ENCODE results near the gene IL6. TPM values are rescaled to one million over a fixed set of nuclear protein-coding genes. Genes with fewer than 3 reads are reported as not detected.

IL6 gene
- polyA plus RNA-seq, 1 of the 3 experiments (the other 2 are of a cell fraction), result 20.5 TPM

DNA sequence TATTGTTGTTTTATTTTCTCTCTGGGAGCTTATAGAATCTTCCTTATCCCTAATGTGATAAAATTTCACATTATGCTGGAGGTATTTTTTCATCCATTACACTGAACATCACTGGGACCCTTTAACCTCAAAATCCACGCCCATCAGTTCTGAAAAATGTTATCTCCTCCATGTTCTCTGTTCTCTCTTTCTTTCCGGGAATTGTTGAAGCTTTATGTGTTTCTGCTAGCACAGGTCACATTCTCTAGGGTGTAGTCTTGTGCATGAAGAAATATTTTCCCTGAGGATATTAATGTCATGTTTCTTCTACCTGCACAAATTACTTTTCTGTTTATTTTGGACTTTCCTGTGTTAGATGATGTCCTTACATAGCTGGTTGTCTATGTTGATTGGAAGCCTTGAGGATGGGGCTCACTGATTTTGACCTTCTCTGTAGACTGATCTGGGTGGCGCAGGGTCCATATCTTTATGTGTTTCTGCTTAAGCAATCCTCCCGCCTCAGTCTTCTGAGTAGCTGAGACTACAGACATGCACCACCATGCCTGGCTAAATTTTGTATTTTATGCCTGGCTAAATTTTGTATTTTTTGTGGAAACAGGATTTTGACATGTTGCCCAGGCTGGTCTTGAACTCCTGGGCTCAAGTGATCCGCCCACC lies 31.4 kb upstream of the IL6 start:
- no peak overlapping the region for H3K9ac ChIP-seq
- H3K4me3 ChIP-seq (ENCODE audit: low read depth in 2 of 2, low read length in 1 of 2), result no peak overlapping the region
- ChIA-PET POLR2A (no interaction called here), CTCF (interaction anchor here (1.5 kb wide), 1 partner anchor 612 kb away, joined by 5 read pairs; no protein-coding TSS in a partner anchor)
- 0 out of 4 replicates have a peak overlapping the region, but pooled peaks of 1 of the 2 experiments have one; percentile 7 for H3K27ac ChIP-seq (ENCODE audit: low read depth in 2 of 2, low read length in 1 of 2)
- no peaks in the 10 kb centered on the region for H3K4me1 ChIP-seq (ENCODE audit: control insufficient read depth in 1 of 2, insufficient read depth in 2 of 2, low read depth in 1 of 2, low read length in 1 of 2)
- H3F3A ChIP-seq (replicated peaks; ENCODE audit: insufficient read depth), result peaks cover 3% of the 10 kb centered on the region
- H4K20me1 ChIP-seq (ENCODE audit: insufficient read depth), result no peaks in the 10 kb centered on the region
- H3K79me2 ChIP-seq (ENCODE audit: insufficient read depth), result no peaks in the 10 kb centered on the region
- no peaks in the 10 kb centered on the region for H3K36me3 ChIP-seq (replicated peaks in 1 of 2; ENCODE audit: control insufficient read depth in 1 of 2, insufficient read depth in 2 of 2, low read length in 1 of 2)
- H3K27me3 ChIP-seq (ENCODE audit: insufficient read depth), result no peaks in the 10 kb centered on the region; the same call in 1 of the 2 replicates
- no peak for DNase-seq
- H3K9me3 ChIP-seq, result no peaks in the 10 kb centered on the region
- no peak for TF ChIP-seq FOXM1 (IDR thresholded peaks at IDR 0.05; ENCODE audit: low read depth)
- TF ChIP-seq POLR2AphosphoS5 (IDR thresholded peaks at IDR 0.05; ENCODE audit: low read depth, low read length), result no peak
- TF ChIP-seq ELF1 (IDR thresholded peaks at IDR 0.05), result no peak
- no peak for TF ChIP-seq NRF1 (IDR thresholded peaks at IDR 0.05; ENCODE audit: low read depth, low read length)
- no peak for TF ChIP-seq MXI1 (IDR thresholded peaks at IDR 0.05; ENCODE audit: low read depth, low read length)
- TF ChIP-seq, protein P1, sequence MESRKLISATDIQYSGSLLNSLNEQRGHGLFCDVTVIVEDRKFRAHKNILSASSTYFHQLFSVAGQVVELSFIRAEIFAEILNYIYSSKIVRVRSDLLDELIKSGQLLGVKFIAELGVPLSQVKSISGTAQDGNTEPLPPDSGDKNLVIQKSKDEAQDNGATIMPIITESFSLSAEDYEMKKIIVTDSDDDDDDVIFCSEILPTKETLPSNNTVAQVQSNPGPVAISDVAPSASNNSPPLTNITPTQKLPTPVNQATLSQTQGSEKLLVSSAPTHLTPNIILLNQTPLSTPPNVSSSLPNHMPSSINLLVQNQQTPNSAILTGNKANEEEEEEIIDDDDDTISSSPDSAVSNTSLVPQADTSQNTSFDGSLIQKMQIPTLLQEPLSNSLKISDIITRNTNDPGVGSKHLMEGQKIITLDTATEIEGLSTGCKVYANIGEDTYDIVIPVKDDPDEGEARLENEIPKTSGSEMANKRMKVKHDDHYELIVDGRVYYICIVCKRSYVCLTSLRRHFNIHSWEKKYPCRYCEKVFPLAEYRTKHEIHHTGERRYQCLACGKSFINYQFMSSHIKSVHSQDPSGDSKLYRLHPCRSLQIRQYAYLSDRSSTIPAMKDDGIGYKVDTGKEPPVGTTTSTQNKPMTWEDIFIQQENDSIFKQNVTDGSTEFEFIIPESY (IDR thresholded peaks at IDR 0.05; ENCODE audit: borderline replicate concordance, low read depth), result no peak
- no peak for TF ChIP-seq FOXJ3 (CRISPR knock-in tag; IDR thresholded peaks at IDR 0.05)
- TF ChIP-seq, protein P2, sequence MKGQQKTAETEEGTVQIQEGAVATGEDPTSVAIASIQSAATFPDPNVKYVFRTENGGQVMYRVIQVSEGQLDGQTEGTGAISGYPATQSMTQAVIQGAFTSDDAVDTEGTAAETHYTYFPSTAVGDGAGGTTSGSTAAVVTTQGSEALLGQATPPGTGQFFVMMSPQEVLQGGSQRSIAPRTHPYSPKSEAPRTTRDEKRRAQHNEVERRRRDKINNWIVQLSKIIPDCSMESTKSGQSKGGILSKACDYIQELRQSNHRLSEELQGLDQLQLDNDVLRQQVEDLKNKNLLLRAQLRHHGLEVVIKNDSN (IDR thresholded peaks at IDR 0.05; ENCODE audit: borderline replicate concordance, low read depth), result no peak
- TF ChIP-seq, protein P3, sequence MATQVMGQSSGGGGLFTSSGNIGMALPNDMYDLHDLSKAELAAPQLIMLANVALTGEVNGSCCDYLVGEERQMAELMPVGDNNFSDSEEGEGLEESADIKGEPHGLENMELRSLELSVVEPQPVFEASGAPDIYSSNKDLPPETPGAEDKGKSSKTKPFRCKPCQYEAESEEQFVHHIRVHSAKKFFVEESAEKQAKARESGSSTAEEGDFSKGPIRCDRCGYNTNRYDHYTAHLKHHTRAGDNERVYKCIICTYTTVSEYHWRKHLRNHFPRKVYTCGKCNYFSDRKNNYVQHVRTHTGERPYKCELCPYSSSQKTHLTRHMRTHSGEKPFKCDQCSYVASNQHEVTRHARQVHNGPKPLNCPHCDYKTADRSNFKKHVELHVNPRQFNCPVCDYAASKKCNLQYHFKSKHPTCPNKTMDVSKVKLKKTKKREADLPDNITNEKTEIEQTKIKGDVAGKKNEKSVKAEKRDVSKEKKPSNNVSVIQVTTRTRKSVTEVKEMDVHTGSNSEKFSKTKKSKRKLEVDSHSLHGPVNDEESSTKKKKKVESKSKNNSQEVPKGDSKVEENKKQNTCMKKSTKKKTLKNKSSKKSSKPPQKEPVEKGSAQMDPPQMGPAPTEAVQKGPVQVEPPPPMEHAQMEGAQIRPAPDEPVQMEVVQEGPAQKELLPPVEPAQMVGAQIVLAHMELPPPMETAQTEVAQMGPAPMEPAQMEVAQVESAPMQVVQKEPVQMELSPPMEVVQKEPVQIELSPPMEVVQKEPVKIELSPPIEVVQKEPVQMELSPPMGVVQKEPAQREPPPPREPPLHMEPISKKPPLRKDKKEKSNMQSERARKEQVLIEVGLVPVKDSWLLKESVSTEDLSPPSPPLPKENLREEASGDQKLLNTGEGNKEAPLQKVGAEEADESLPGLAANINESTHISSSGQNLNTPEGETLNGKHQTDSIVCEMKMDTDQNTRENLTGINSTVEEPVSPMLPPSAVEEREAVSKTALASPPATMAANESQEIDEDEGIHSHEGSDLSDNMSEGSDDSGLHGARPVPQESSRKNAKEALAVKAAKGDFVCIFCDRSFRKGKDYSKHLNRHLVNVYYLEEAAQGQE (IDR thresholded peaks at IDR 0.05; ENCODE audit: low read depth, low read length), result no peak
- TF ChIP-seq GABPA (IDR thresholded peaks at IDR 0.05; ENCODE audit: low read depth), result no peak
- no peaks in the 10 kb centered on the region for H3K9me2 ChIP-seq
- H2AFZ ChIP-seq (ENCODE audit: low read depth), result peak overlapping the region; percentile 38; the same call in 1 of the 2 replicates
- H3K4me2 ChIP-seq, result no peak overlapping the region
- WGBS (ENCODE audit: low lambda C conversion rate), result 12% methylated on average over 5 of the region's 5 CpGs

Measured in SK-N-SH (cell line).